Measurements from ENCODE around the gene CDK2AP2. TPM values are rescaled to one million over a fixed set of nuclear protein-coding genes. Genes with fewer than 3 reads are reported as not detected.
"Not testable (repeated sequence)": the region's sequence is repeated elsewhere in the genome, so short reads cannot be mapped to it uniquely, and the experiment has no call there.

Gene CDK2AP2
- total RNA-seq, 2 experiments from 2014 or later, result 53.5 to 55.5 TPM

GRCh38 chr11:67489203-67489884 lies 18.6 kb downstream of the CDK2AP2 start:
- CTCF ChIA-PET, result interaction anchor here (1.6 to 1.9 kb wide), 2 partner anchors 16 to 88 kb away, joined by 7 read pairs; partner anchors contain the start of genes PITPNM1 and PPP1CA
- DNase-seq (no peak), ATAC-seq (no peak)
- Mint-ChIP-seq H3K4me1 (ENCODE audit: low read depth) (peaks cover 44% of the 10 kb centered on the region), H3K36me3 (ENCODE audit: low read depth) (peaks cover 54% of the 10 kb centered on the region), H3K27ac (peak overlapping the region; percentile 97), H3K9me3 (no peaks in the 10 kb centered on the region), H3K4me3 (no peak overlapping the region), H3K27me3 (no peaks in the 10 kb centered on the region)
- POLR2A ChIA-PET, result interaction anchor here (0.8 to 10.7 kb wide), 6 partner anchors 13 to 102 kb away, joined by 3 to 108 read pairs (median 3); partner anchors contain the start of genes PITPNM1 and TMEM134
- TF ChIP-seq CTCF (IDR thresholded peaks at IDR 0.05), result no peak
- intact Hi-C loops (cut with micrococcal nuclease), result loop anchor here (10.0 kb wide), 1 partner anchor 85 kb away; the partner anchor contains the start of genes PPP1CA and TBC1D10C

GRCh38 chr11:67486481-67487195 lies 21.3 kb downstream of the CDK2AP2 start:
- DNase-seq (peak; percentile 80), ATAC-seq (no peak)
- H3K9me3 Mint-ChIP-seq, result no peaks in the 10 kb centered on the region
- H3K4me3 Mint-ChIP-seq, result peak overlapping the region; percentile 79
- H3K27ac Mint-ChIP-seq, result peak overlapping the region; percentile 97
- peaks cover 57% of the 10 kb centered on the region for H3K36me3 Mint-ChIP-seq (ENCODE audit: low read depth)
- no peak for TF ChIP-seq CTCF (IDR thresholded peaks at IDR 0.05)
- intact Hi-C loops (cut with micrococcal nuclease), result loop anchor here (10.0 kb wide), 1 partner anchor 82 kb away; the partner anchor contains the start of genes PPP1CA and TBC1D10C
- H3K4me1 Mint-ChIP-seq (ENCODE audit: low read depth), result peaks cover 48% of the 10 kb centered on the region
- CTCF ChIA-PET, result interaction anchor here (1.3 to 1.6 kb wide), 2 partner anchors 18 to 19 kb away, joined by 4 read pairs; partner anchors contain the start of gene PITPNM1
- POLR2A ChIA-PET, result interaction anchor here (1.0 to 10.7 kb wide), 10 partner anchors 16 to 96 kb away, joined by 3 to 108 read pairs (median 10); partner anchors contain the start of genes PITPNM1, PTPRCAP and TMEM134
- no peaks in the 10 kb centered on the region for H3K27me3 Mint-ChIP-seq

- peaks cover 54% of the 10 kb centered on the region for H3K36me3 Mint-ChIP-seq (ENCODE audit: low read depth)
- CTCF ChIA-PET, result interaction anchor here (1.1 to 1.6 kb wide), 4 partner anchors 17 to 134 kb away, joined by 3 to 4 read pairs (median 4); partner anchors contain the start of gene PITPNM1
- peaks cover 47% of the 10 kb centered on the region for H3K4me1 Mint-ChIP-seq (ENCODE audit: low read depth)
- H3K4me3 Mint-ChIP-seq, result peak overlapping the region; percentile 79
- H3K27me3 Mint-ChIP-seq, H3K9me3 Mint-ChIP-seq: not testable (repeated sequence)
- POLR2A ChIA-PET, result interaction anchor here (0.6 to 10.7 kb wide), 17 partner anchors 14 to 101 kb away, joined by 3 to 108 read pairs (median 6); partner anchors contain the start of genes CDK2AP2, CORO1B, GSTP1 and PITPNM1
- DNase-seq, result peak; percentile 86
- intact Hi-C loops (cut with micrococcal nuclease), result loop anchor here (10.0 kb wide), 1 partner anchor 81 kb away; the partner anchor contains the start of genes PPP1CA and TBC1D10C
- H3K27ac Mint-ChIP-seq, result peak overlapping the region; percentile 97
- ATAC-seq, result peak; percentile 18
These were observed 22.0 kb downstream of the CDK2AP2 start for GRCh38 chr11:67485873-67486361.

- ChIA-PET POLR2A (interaction anchor here (0.5 to 10.7 kb wide), 25 partner anchors 8 to 213 kb away, joined by 3 to 108 read pairs (median 5); partner anchors contain the start of genes CDK2AP2, CORO1B, GSTP1 and PITPNM1), CTCF (interaction anchor here (1.0 to 2.0 kb wide), 5 partner anchors 21 to 133 kb away, joined by 3 to 5 read pairs (median 4); partner anchors contain the start of genes PITPNM1 and TBC1D10C)
- no peak for TF ChIP-seq CTCF (IDR thresholded peaks at IDR 0.05)
- Mint-ChIP-seq H3K4me3 (peak overlapping the region; percentile 79), H3K27me3 (no peaks in the 10 kb centered on the region), H3K27ac (peak overlapping the region; percentile 97), H3K36me3 (ENCODE audit: low read depth) (peaks cover 51% of the 10 kb centered on the region), H3K4me1 (ENCODE audit: low read depth) (peaks cover 47% of the 10 kb centered on the region), H3K9me3 (no peaks in the 10 kb centered on the region)
- peak; percentile 14 for ATAC-seq
- intact Hi-C loops (cut with micrococcal nuclease), result loop anchor here (1.0 to 10.0 kb wide), 3 partner anchors 21 to 80 kb away; partner anchors contain the start of genes PPP1CA, PTPRCAP and TBC1D10C
- peak; percentile 91 for DNase-seq
These were observed 23.1 kb downstream of the CDK2AP2 start for GRCh38 chr11:67484847-67485311.
